Progenitor cell of endocrine pancreas (in vitro differentiated cells): ENCODE data around the gene ZNF692. TPM values are rescaled to one million over a fixed set of nuclear protein-coding genes. Genes with fewer than 3 reads are reported as not detected.
A peak's percentile ranks its signal among the peaks of the same experiment; 100 is the strongest.

Source experiments
- DNase-seq: peaks from one replicate; pipeline ENCODE4 v3.0.0; 2021; ENCODE audit warnings: low spot score; ENCODE audit not compliant: unreplicated experiment
- H3K27ac Mint-ChIP-seq: 2 replicates; pipeline ENCODE4 v1.8.0; 2021; ENCODE audit warnings: mild to moderate bottlenecking, moderate library complexity, mixed read lengths
- H3K27me3 Mint-ChIP-seq: 2 replicates; pipeline ENCODE4 v1.8.0; 2021; ENCODE audit warnings: mixed read lengths
- H3K36me3 Mint-ChIP-seq: 2 replicates; pipeline ENCODE4 v1.8.0; 2022; ENCODE audit warnings: mixed read lengths; ENCODE audit not compliant: insufficient read depth
- H3K4me1 Mint-ChIP-seq: 2 replicates; pipeline ENCODE4 v1.8.0; 2021; ENCODE audit warnings: low read depth, mixed read lengths
- H3K4me3 Mint-ChIP-seq: 2 replicates; pipeline ENCODE4 v1.8.0; 2021; ENCODE audit warnings: low read depth, mild to moderate bottlenecking, moderate library complexity, mixed read lengths
- H3K9me3 Mint-ChIP-seq: 2 replicates; pipeline ENCODE4 v1.8.0; 2021; ENCODE audit warnings: low read depth, mixed read lengths
- CTCF ChIP-seq: fragments of 200-600 bp; sonication (generic); IDR thresholded peaks from one replicate; pipeline ENCODE4 v1.5.0; 2021; ENCODE audit warnings: antibody characterized with exemption, mild to moderate bottlenecking; ENCODE audit not compliant: unreplicated experiment
- total RNA-seq: library from RNA; stranded (reverse); gene quantifications from 2 replicates; pipeline ENCODE4 v1.2.1, GENCODE V29; 2021

Gene ZNF692
- total RNA-seq, 1 donor from 2014 or later: 109 TPM

GRCh38 chr1:248904437-248905216 lies 45.7 kb upstream of the ZNF692 start:
- no peak overlapping the region for H3K27ac Mint-ChIP-seq
- no peak for DNase-seq
- TF ChIP-seq CTCF: no peak
- H3K4me1 Mint-ChIP-seq: peaks cover 27% of the 10 kb centered on the region
- H3K9me3 Mint-ChIP-seq: peaks cover under 1% of the 10 kb centered on the region
- peaks cover 15% of the 10 kb centered on the region for H3K27me3 Mint-ChIP-seq
- H3K4me3 Mint-ChIP-seq: no peak overlapping the region
- H3K36me3 Mint-ChIP-seq: peaks cover 4% of the 10 kb centered on the region

GRCh38 chr1:248901578-248901977 lies 42.7 kb upstream of the ZNF692 start:
- Mint-ChIP-seq H3K27me3 (peaks cover 21% of the 10 kb centered on the region), H3K4me1 (no peaks in the 10 kb centered on the region), H3K9me3 (peaks cover 6% of the 10 kb centered on the region), H3K27ac (no peak overlapping the region), H3K4me3 (no peak overlapping the region), H3K36me3 (no peaks in the 10 kb centered on the region)
- no peak for TF ChIP-seq CTCF
- DNase-seq: no peak

- no peak for DNase-seq
- Mint-ChIP-seq H3K9me3 (peaks cover 6% of the 10 kb centered on the region), H3K27ac (no peak overlapping the region), H3K27me3 (peaks cover 21% of the 10 kb centered on the region), H3K4me1 (no peaks in the 10 kb centered on the region), H3K4me3 (no peak overlapping the region), H3K36me3 (no peaks in the 10 kb centered on the region)
- no peak for TF ChIP-seq CTCF
These were observed 41.8 kb upstream of the ZNF692 start for GRCh38 chr1:248900637-248901036.

DNA sequence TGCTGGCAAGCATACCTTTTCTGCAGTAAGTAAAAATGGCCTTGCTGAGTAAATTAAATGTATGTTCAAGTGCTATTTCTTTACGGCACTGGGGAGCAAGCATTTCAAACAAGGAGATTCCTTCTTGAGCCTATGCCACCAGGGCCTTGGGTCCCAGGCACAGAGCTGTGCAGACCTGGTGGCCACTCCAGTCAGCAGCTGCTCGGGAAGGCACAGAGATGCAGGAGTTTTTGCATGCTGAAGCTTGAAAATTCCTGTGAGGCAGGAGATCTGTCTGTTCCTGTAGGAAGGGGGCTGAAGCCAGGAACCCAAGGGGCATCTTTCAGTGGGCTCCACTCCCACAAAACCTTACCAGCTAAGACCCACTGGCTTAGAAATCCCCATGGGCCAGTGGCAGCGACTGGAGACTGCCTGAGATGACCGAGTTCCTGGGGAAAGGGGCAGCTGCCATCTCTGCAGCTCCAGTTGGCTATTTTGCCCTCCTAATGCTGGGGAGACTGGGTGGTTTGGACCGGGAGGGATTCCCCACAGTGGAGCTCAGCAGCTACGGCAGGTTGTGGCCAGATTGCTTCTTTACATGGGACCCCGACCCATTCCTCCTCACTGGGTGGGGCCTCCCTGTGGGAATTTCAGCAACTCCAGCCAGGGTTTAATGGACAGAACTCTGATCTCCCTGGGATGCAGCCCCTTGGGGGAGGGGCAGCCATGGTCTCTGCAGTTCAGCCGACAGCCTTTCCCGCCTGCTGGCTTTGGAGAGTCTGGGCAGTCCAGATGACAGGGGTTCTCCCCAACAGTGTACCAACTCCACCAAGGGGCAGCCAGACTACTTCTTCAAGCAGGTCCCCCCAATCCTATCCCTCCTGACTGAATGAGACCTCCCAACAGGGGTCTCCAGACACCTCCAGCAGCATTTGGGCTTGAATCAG lies 38.8 kb upstream of the ZNF692 start:
- H3K27ac Mint-ChIP-seq: peak overlapping the region; percentile 67
- H3K4me3 Mint-ChIP-seq: no peak overlapping the region
- DNase-seq: no peak
- H3K27me3 Mint-ChIP-seq: peaks cover 21% of the 10 kb centered on the region
- peaks cover 6% of the 10 kb centered on the region for H3K9me3 Mint-ChIP-seq
- no peaks in the 10 kb centered on the region for H3K36me3 Mint-ChIP-seq
- TF ChIP-seq CTCF: no peak
- peaks cover under 1% of the 10 kb centered on the region for H3K4me1 Mint-ChIP-seq

- no peak overlapping the region for H3K27ac Mint-ChIP-seq
- H3K36me3 Mint-ChIP-seq: no peaks in the 10 kb centered on the region
- peaks cover 7% of the 10 kb centered on the region for H3K4me1 Mint-ChIP-seq
- peaks cover 8% of the 10 kb centered on the region for H3K27me3 Mint-ChIP-seq
- no peak overlapping the region for H3K4me3 Mint-ChIP-seq
- H3K9me3 Mint-ChIP-seq: peaks cover 6% of the 10 kb centered on the region
- no peak for TF ChIP-seq CTCF
- no peak for DNase-seq
These were observed 36.0 kb upstream of the ZNF692 start for GRCh38 chr1:248894837-248895236.
